ENCODE results near the gene JAZF1. TPM values are rescaled to one million over a fixed set of nuclear protein-coding genes. Genes with fewer than 3 reads are reported as not detected.
"Not testable (repeated sequence)": the region's sequence is repeated elsewhere in the genome, so short reads cannot be mapped to it uniquely, and the experiment has no call there.

The JAZF1 gene
- total and polyA plus RNA-seq, 8 donors = 0.58 to 16.7 (median 7.2) TPM

DNA sequence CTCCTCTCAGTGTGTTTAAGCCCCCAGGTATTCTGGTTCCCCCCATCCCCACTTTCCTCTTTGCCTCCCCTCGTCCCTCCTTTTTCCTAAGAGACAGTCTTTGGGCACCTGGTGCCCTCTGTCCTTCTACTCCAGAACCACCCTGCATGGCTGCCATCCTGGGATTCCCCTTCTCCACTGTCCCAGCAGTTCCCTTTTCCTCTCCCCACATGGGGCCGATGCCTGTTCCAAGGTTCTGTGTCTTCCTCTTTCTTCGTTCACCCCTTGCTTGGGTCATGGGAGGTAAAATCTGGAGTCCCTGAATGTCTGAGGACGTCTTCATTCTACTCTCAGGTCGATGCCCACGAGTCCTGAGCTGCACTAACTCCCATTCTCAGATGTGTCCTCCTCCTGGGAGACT lies 319.8 kb downstream of the JAZF1 start:
- peaks cover 0 to 8% (median 0%) of the 10 kb centered on the region in 4 donors for H3K9me3 ChIP-seq
- H3K27me3 ChIP-seq = no peaks in the 10 kb centered on the region
- intact Hi-C loops (cut with DNase I; ENCODE audit: low total_unique reads) = no loop called here
- no peak overlapping the region for H3K4me3 ChIP-seq
- no peaks in the 10 kb centered on the region for H3K4me1 ChIP-seq
- DNase-seq = no peak
- 82 to 88% (median 88%) methylated on average over 6 of the region's 6 CpGs for WGBS, 5 donors
- TF ChIP-seq EP300 (IDR thresholded peaks at IDR 0.05) (no peak), POLR2AphosphoS5 (IDR thresholded peaks at IDR 0.05) (no peak), POLR2A (IDR thresholded peaks at IDR 0.05) (no peak)
- TF ChIP-seq, protein P1, sequence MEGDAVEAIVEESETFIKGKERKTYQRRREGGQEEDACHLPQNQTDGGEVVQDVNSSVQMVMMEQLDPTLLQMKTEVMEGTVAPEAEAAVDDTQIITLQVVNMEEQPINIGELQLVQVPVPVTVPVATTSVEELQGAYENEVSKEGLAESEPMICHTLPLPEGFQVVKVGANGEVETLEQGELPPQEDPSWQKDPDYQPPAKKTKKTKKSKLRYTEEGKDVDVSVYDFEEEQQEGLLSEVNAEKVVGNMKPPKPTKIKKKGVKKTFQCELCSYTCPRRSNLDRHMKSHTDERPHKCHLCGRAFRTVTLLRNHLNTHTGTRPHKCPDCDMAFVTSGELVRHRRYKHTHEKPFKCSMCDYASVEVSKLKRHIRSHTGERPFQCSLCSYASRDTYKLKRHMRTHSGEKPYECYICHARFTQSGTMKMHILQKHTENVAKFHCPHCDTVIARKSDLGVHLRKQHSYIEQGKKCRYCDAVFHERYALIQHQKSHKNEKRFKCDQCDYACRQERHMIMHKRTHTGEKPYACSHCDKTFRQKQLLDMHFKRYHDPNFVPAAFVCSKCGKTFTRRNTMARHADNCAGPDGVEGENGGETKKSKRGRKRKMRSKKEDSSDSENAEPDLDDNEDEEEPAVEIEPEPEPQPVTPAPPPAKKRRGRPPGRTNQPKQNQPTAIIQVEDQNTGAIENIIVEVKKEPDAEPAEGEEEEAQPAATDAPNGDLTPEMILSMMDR (IDR thresholded peaks at IDR 0.05) = no peak
- H3K27ac ChIP-seq = no peak overlapping the region
- H3K36me3 ChIP-seq = peaks cover 0 to 7% (median 2%) of the 10 kb centered on the region in 4 donors

DNA sequence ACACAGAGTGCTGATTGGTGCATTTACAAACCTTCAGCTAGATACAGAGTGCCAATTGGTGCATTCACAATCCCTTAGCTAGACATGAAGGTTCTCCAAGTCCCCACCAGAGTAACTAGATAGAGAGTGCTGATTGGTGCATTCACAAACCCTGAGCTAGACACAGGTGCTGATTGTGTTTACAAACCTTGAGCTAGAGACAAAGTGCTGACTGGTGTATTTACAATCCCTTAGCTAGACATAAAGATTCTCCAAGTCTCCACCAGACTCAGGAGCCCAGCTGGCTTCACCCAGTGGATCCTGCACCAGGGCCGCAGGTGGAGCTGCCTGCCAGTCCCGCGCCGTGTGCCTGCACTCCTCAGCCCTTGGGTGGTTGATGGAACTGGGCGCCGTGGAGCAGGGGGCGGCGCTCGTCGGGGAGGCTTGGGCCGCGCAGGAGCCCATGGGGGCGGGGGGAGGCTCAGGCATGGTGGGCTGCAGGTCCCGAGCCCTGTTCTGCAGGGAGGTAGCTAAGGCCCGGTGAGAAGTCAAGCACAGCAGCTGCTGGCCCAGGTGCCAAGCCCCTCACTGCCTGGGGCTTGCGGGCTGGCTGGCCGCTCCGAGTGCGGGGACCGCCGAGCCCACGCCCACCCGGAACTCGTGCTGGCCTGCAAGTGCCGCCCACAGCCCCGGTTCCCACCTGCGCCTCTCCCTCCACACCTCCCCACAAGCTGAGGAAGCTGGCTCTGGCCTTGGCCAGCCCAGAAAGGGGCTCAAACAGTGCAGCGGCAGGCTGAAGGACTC lies 323.7 kb downstream of the JAZF1 start:
- H3K27ac ChIP-seq; intact Hi-C loops (cut with DNase I; ENCODE audit: low total_unique reads); H3K4me3 ChIP-seq; H3K36me3 ChIP-seq; H3K9me3 ChIP-seq; H3K27me3 ChIP-seq; H3K4me1 ChIP-seq; DNase-seq: not testable (repeated sequence)
- WGBS, 5 donors = 83 to 99% (median 95%) methylated on average over 1 to 28 of the region's 28 CpGs

DNA sequence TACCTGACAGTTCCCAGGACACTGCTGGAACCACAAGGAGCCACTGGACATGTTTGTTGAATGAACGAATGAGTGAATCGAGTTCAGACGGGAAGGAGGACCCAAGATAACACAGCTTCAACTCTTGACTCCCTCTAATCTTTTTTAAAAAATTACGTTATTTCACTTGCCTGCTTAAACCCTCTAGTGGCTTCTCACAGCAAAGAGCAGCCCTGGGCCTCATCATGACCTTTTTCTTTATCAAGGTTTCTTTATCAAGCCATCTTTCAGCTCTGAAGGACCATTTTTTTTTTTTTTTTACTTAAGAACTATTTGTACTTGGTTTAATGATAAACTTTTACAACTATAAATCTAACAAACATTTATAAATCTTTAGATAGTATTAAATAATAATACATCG lies 330.1 kb downstream of the JAZF1 start:
- Histone ChIP-seq H3K27me3 (no peaks in the 10 kb centered on the region), H3K36me3 (peaks cover 0 to under 1% (median 0%) of the 10 kb centered on the region in 4 donors), H3K4me3 (no peak overlapping the region), H3K27ac (no peak overlapping the region), H3K4me1 (no peaks in the 10 kb centered on the region), H3K9me3 (no peaks in the 10 kb centered on the region)
- 66 to 90% (median 84%) methylated on average over 5 of the region's 5 CpGs for WGBS, 5 donors
- intact Hi-C loops (cut with DNase I; ENCODE audit: low total_unique reads) = no loop called here
- DNase-seq = no peak
- no peak for TF ChIP-seq POLR2A (IDR thresholded peaks at IDR 0.05)
- TF ChIP-seq, protein P1 (IDR thresholded peaks at IDR 0.05) = no peak
- TF ChIP-seq POLR2AphosphoS5 (IDR thresholded peaks at IDR 0.05) = no peak
- TF ChIP-seq EP300 (IDR thresholded peaks at IDR 0.05) = no peak

DNA sequence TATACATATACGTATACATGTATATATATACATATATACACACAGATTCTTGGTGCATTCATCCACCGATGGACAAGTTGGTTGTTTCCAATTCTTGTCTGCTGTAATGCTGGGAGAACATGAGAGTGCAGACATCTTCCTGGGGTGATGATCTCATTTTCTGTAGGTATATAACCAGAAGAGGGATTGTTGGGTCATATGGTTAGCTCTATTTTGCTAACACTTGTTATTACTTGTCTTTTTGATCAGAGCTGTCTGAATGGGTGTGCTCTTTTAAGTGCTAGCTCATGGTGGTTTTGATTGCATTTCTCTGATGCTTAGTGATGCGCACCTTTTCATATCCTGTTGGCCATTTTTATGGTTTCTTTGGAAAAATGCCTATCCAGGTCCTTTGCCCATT lies 334.2 kb downstream of the JAZF1 start:
- Histone ChIP-seq H3K36me3 (no peaks in the 10 kb centered on the region), H3K27ac (no peak overlapping the region), H3K27me3 (no peaks in the 10 kb centered on the region), H3K4me1 (peaks cover 0 to 7% (median 0%) of the 10 kb centered on the region in 4 donors), H3K9me3 (no peaks in the 10 kb centered on the region), H3K4me3 (no peak overlapping the region)
- intact Hi-C loops (cut with DNase I; ENCODE audit: low total_unique reads) = no loop called here
- DNase-seq = no peak
- 97 to 99% (median 98%) methylated on average over 3 of the region's 3 CpGs for WGBS, 5 donors
- TF ChIP-seq EP300 (IDR thresholded peaks at IDR 0.05) (no peak), POLR2A (IDR thresholded peaks at IDR 0.05) (no peak), POLR2AphosphoS5 (IDR thresholded peaks at IDR 0.05) (no peak)
- TF ChIP-seq, protein P1 (IDR thresholded peaks at IDR 0.05) = no peak
